Fibroblast of mammary gland (primary cell): ENCODE results near the gene SLC25A3.
"Not testable (repeated sequence)": the region's sequence is repeated elsewhere in the genome, so short reads cannot be mapped to it uniquely, and the experiment has no call there.

Experiments used
- DNase-seq: peaks from one replicate; pipeline ENCODE4 v3.0.0-alpha.2; 2010; ENCODE audit warnings: low read depth
- H3K4me3 ChIP-seq: 2 replicates; pipeline ENCODE4 v1.5.1; 2011; ENCODE audit warnings: low read depth, mild to moderate bottlenecking, low read length, moderate library complexity; ENCODE audit not compliant: control insufficient read depth
- TF ChIP-seq, protein P1 (sequence below): conservative IDR thresholded peaks from 2 replicates; pipeline ENCODE4 v1.5.1; 2011; ENCODE audit warnings: low read depth, low read length, inconsistent platforms; ENCODE audit not compliant: control insufficient read depth, insufficient read depth

The SLC25A3 gene

DNA sequence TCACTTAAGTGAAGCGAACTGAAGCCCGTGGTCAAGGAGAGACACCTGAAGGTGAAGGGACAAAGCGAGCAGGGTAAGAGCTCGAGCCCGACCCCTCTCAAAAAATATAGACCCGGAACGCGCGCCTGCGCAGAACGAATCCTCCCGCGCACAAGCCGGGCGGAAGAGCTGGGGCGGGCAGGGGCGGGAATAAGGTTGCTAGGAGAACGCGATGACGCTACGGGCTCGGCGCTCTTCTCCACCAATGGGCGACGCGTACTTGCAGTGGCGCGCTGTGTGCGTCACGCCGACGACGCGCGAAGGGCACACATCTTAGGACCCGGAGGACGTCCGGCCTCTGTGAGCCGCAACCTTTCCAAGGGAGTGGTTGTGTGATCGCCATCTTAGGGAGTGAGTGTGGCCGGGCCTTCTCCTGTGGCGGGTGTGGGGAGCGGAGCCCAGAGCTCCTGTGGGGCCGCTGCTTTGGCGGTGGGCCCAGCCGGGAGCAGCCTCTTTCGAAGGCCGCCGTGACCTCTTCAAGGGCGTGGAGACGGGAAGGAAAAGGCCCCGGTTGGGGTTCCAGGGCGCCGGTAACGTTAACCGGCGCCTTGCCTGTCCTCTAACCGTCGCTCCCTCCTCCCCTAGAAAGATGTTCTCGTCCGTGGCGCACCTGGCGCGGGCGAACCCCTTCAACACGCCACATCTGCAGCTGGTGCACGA, at the start of gene SLC25A3:
TSS of gene SLC25A3 (plus strand) at position 336 of the 699 bp plus-strand sequence. CDS start at position 629, 293 bp downstream.
- TF ChIP-seq, protein P1, sequence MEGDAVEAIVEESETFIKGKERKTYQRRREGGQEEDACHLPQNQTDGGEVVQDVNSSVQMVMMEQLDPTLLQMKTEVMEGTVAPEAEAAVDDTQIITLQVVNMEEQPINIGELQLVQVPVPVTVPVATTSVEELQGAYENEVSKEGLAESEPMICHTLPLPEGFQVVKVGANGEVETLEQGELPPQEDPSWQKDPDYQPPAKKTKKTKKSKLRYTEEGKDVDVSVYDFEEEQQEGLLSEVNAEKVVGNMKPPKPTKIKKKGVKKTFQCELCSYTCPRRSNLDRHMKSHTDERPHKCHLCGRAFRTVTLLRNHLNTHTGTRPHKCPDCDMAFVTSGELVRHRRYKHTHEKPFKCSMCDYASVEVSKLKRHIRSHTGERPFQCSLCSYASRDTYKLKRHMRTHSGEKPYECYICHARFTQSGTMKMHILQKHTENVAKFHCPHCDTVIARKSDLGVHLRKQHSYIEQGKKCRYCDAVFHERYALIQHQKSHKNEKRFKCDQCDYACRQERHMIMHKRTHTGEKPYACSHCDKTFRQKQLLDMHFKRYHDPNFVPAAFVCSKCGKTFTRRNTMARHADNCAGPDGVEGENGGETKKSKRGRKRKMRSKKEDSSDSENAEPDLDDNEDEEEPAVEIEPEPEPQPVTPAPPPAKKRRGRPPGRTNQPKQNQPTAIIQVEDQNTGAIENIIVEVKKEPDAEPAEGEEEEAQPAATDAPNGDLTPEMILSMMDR = no peak
- H3K4me3 ChIP-seq = peak within 1 kb of the TSS; percentile 99
- peak; percentile 98 for DNase-seq

DNA sequence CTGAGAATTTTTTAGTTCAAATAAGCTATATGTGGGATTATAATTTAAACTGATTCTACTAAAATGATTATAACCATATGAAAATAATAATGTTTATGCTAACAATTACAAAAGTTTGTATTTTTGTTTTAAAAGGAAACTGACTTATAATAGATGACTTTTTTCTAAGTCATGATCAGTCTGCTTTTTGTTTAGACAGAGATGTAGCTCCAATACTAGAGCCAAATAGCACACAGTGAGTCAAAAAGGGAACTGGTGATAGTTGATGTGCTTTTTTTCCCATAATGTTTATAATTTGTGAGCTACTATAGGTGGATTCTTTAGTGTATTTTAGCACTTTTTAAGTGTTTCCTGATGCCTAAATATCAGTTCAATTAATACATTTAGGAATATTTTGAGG, 49.8 kb upstream of the SLC25A3 start:
- H3K4me3 ChIP-seq = no peak overlapping the region
- DNase-seq = peak; percentile 4
- TF ChIP-seq, protein P1 = no peak

DNA sequence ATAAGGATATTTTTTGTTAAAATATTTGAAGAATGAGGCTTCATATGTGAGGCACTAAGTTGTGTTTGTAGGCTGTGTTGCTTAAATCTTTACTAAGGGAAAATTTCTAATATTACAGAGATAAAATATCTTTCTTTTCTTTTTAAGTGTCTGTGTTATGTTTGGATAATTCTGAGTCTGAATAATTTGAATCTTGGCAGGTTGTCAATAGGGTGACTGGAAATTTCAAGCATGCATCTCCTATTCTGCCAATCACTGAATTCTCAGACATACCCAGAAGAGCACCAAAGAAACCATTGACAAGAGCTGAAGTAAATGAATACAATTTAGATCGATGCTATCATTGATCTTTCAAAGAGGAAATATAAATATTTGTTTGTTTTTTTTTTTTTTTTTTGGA, 48.7 kb upstream of the SLC25A3 start:
- TF ChIP-seq, protein P1 = no peak
- DNase-seq = peak; percentile 28
- no peak overlapping the region for H3K4me3 ChIP-seq

DNA sequence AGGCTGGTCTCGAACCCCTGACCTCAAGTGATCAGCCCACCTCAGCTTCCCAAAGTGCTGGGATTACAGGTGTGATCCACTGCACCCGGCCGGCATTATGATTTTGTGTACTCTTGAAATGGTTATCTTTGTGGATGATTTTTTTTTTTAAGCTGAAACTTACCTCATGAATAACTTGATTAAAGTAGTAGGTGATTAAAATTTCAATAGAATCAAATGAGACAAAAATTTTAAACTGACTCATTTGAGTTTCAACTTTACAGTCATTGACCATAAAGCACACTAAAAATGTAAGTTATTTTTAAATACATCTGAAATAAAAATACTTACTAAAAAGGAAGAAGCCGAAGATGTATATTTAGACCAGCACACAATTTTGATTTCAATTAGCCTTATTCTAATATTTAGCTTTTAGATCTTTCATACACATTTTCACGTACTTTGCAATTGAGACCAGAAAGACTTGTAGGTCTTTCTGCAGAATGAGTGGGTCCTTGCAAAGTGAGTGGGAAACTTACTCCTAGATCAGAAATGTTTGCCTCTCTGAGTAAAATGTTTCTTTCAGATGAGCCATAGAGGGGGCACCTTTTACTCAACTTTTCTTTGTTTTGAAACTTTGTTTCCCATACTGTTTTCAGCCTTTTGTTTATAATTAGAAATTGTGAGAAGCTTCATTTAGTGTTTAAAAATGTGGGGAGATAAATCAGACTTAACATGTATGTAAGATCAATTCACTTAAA, 43.9 kb upstream of the SLC25A3 start:
- no peak overlapping the region for H3K4me3 ChIP-seq
- TF ChIP-seq, protein P1 = no peak
- DNase-seq = no peak

DNA sequence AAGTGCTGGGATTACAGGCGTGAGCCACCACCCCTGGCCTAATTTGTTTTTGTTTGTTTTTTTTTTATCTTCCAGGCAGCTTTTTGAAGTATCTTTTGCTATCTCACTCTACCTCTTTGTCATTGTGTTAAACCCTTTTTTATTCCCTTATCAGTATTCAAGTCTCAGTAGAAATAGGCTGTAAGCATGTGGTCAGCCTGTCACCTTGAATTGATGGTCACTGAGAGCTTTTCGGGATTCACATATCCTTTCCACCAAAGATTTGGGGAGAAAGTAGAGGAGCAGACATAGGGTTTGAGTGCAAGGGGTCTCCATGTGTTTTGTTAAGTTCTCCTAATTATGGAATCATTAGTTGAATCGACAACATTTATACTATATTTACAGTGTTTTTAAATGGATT, 41.7 kb upstream of the SLC25A3 start:
- no peak for DNase-seq
- TF ChIP-seq, protein P1 = no peak
- no peak overlapping the region for H3K4me3 ChIP-seq

DNA sequence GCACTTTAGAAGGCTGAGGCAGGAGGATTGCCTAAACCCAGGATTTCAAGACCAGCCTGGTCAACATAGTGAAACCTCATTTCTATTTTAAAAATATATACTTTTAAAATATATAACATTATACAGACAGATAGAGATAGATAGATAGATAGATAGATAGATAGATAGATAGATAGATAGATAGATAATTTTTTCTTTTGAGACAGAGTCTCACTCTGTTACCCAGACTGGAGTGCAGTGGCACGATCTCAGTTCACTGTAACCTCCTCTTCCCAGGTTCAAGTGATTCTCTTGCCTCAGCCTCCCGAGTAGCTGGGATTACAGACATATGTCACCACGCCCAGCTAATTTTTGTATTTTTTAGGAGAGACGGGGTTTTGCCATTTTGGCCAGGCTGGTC, 35.4 kb upstream of the SLC25A3 start:
- H3K4me3 ChIP-seq, DNase-seq: not testable (repeated sequence)

DNA sequence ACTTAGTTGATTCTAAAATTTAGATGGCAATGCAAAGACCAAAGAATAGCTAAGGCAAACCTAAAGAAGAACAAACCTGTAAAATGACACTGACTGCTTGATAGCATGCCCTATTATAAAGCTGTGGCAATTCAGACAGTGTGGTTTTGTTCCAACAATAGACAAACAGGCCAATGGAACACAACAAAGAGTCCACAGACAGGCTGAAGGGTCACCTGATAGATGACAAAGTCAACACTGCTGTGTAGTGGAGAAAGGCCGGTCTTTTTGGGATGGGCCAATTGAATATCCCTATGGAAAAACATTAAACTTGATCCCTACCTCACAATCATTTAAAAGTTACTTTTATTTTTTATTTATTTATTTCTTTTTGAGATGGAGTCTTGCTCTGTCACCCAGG, 33.8 kb upstream of the SLC25A3 start:
- TF ChIP-seq, protein P1 = no peak
- no peak for DNase-seq
- no peak overlapping the region for H3K4me3 ChIP-seq
